ENCODE data around the gene MEGF10.

MEGF10 gene

DNA sequence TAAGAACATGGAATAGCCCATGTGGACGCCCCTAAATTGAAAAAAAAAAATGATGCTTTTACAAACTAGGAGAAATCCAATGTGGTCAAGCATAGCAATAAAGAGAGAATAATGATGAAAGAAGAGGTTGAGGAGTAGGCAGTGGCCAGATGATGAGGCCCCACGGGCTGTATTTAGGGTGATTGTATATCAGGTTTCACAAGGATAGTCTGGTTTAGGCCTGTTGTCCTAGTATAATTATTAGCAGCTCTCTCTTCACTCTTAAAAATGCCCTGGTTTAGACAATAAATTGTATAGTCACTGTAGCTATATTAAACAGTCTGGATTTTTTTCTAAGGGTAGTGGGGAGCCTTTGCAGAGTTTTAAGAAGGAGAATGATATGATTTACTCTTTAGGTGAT is 124.4 kb downstream of the MEGF10 start:
- POLR2A ChIA-PET: no interaction called here
- no peak for TF ChIP-seq NFRKB (IDR thresholded peaks at IDR 0.05)
- no peak for TF ChIP-seq FOXK2 (IDR thresholded peaks at IDR 0.05)
- TF ChIP-seq, protein P1, sequence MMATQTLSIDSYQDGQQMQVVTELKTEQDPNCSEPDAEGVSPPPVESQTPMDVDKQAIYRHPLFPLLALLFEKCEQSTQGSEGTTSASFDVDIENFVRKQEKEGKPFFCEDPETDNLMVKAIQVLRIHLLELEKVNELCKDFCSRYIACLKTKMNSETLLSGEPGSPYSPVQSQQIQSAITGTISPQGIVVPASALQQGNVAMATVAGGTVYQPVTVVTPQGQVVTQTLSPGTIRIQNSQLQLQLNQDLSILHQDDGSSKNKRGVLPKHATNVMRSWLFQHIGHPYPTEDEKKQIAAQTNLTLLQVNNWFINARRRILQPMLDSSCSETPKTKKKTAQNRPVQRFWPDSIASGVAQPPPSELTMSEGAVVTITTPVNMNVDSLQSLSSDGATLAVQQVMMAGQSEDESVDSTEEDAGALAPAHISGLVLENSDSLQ (IDR thresholded peaks at IDR 0.05): no peak
- TF ChIP-seq ELF4 (IDR thresholded peaks at IDR 0.05): no peak
- no peak for TF ChIP-seq L3MBTL2 (conservative IDR thresholded peaks at IDR 0.05)
- TF ChIP-seq ZNF384 (IDR thresholded peaks at IDR 0.05): no peak
- TF ChIP-seq BHLHE40 (IDR thresholded peaks at IDR 0.05; ENCODE audit: borderline replicate concordance): no peak
- TF ChIP-seq TARDBP (IDR thresholded peaks at IDR 0.05): no peak
- TF ChIP-seq SUZ12 (IDR thresholded peaks at IDR 0.05): no peak
- no peak for TF ChIP-seq FOXM1 (IDR thresholded peaks at IDR 0.05; ENCODE audit: borderline replicate concordance)
- no peak for DNase-seq (ENCODE audit: extremely low spot score)
- CTCF ChIA-PET: no interaction called here

GRCh38 chr5:127416906-127417305 is 126.3 kb downstream of the MEGF10 start:
- DNase-seq (ENCODE audit: extremely low spot score): no peak
- ChIA-PET CTCF (interaction anchor here (0.6 to 0.7 kb wide), 2 partner anchors 76 to 80 kb away, joined by 3 to 4 read pairs; no protein-coding TSS in a partner anchor), POLR2A (no interaction called here)
- TF ChIP-seq FOXM1 (IDR thresholded peaks at IDR 0.05; ENCODE audit: borderline replicate concordance): no peak
- TF ChIP-seq FOXA1 (IDR thresholded peaks at IDR 0.05): no peak
- no peak for TF ChIP-seq ELF4 (IDR thresholded peaks at IDR 0.05)
- no peak for TF ChIP-seq SP1 (IDR thresholded peaks at IDR 0.05)
- TF ChIP-seq, protein P1 (IDR thresholded peaks at IDR 0.05): no peak
- no peak for TF ChIP-seq HDGF (IDR thresholded peaks at IDR 0.05; ENCODE audit: borderline replicate concordance)
- TF ChIP-seq TARDBP (IDR thresholded peaks at IDR 0.05): no peak
- TF ChIP-seq CTBP1 (IDR thresholded peaks at IDR 0.05; ENCODE audit: borderline replicate concordance): no peak
- no peak for TF ChIP-seq ARNT (IDR thresholded peaks at IDR 0.05)
- no peak for TF ChIP-seq FOXK2 (IDR thresholded peaks at IDR 0.05)
- TF ChIP-seq L3MBTL2 (conservative IDR thresholded peaks at IDR 0.05): no peak
- TF ChIP-seq BHLHE40 (IDR thresholded peaks at IDR 0.05; ENCODE audit: borderline replicate concordance): no peak
- no peak for TF ChIP-seq LEF1 (IDR thresholded peaks at IDR 0.05; ENCODE audit: borderline replicate concordance)
- TF ChIP-seq NFRKB (IDR thresholded peaks at IDR 0.05): no peak
- TF ChIP-seq SUZ12 (IDR thresholded peaks at IDR 0.05): no peak

- CTCF ChIA-PET: interaction anchor here (0.7 kb wide), 1 partner anchor 81 kb away, joined by 4 read pairs; no protein-coding TSS in a partner anchor
- DNase-seq (ENCODE audit: extremely low spot score): no peak
- no peak for TF ChIP-seq LEF1 (IDR thresholded peaks at IDR 0.05; ENCODE audit: borderline replicate concordance)
- no peak for TF ChIP-seq SUZ12 (IDR thresholded peaks at IDR 0.05)
- TF ChIP-seq ZNF384 (IDR thresholded peaks at IDR 0.05): no peak
- TF ChIP-seq FOXM1 (IDR thresholded peaks at IDR 0.05; ENCODE audit: borderline replicate concordance): no peak
- no peak for TF ChIP-seq HDGF (IDR thresholded peaks at IDR 0.05; ENCODE audit: borderline replicate concordance)
- TF ChIP-seq ELF4 (IDR thresholded peaks at IDR 0.05): no peak
- no peak for TF ChIP-seq TARDBP (IDR thresholded peaks at IDR 0.05)
- no peak for TF ChIP-seq BHLHE40 (IDR thresholded peaks at IDR 0.05; ENCODE audit: borderline replicate concordance)
- no peak for TF ChIP-seq FOXK2 (IDR thresholded peaks at IDR 0.05)
- TF ChIP-seq FOXA1 (IDR thresholded peaks at IDR 0.05): no peak
- no peak for TF ChIP-seq CTBP1 (IDR thresholded peaks at IDR 0.05; ENCODE audit: borderline replicate concordance)
- TF ChIP-seq SP1 (IDR thresholded peaks at IDR 0.05): no peak
- no peak for TF ChIP-seq L3MBTL2 (conservative IDR thresholded peaks at IDR 0.05)
- no peak for TF ChIP-seq NFRKB (IDR thresholded peaks at IDR 0.05)
- POLR2A ChIA-PET: no interaction called here
Measured at GRCh38 chr5:127417528-127417927, 126.9 kb downstream of the MEGF10 start.

DNA sequence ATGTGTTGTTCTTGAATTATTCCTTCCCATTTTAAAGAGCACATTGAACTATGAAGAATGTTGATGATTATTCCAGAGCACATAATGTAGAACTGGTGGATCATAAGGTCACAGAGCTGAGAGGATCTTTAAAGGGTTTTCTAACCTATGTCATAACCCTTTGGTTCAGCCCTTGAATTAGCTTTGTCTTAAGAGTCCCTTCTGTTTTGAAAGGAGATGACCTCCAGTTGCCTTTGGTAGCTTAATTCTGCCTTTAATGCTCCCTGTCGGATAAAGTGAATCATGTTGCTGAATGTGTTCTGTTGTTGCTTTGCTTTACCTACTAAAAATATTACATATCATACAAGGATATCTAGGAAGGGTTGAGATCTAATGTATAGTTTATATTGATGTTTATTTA is 127.8 kb downstream of the MEGF10 start:
- no peak for DNase-seq (ENCODE audit: extremely low spot score)
- POLR2A ChIA-PET: no interaction called here
- CTCF ChIA-PET: no interaction called here
- TF ChIP-seq BHLHE40 (IDR thresholded peaks at IDR 0.05; ENCODE audit: borderline replicate concordance): no peak
- TF ChIP-seq L3MBTL2 (conservative IDR thresholded peaks at IDR 0.05): no peak
- TF ChIP-seq ZNF384 (IDR thresholded peaks at IDR 0.05): no peak
- TF ChIP-seq NFRKB (IDR thresholded peaks at IDR 0.05): no peak
- TF ChIP-seq, protein P1 (IDR thresholded peaks at IDR 0.05): no peak
- no peak for TF ChIP-seq FOXA1 (IDR thresholded peaks at IDR 0.05)
- no peak for TF ChIP-seq ARNT (IDR thresholded peaks at IDR 0.05)
- no peak for TF ChIP-seq LEF1 (IDR thresholded peaks at IDR 0.05; ENCODE audit: borderline replicate concordance)
- TF ChIP-seq HDGF (IDR thresholded peaks at IDR 0.05; ENCODE audit: borderline replicate concordance): no peak
- TF ChIP-seq FOXK2 (IDR thresholded peaks at IDR 0.05): no peak

- TF ChIP-seq SUZ12 (IDR thresholded peaks at IDR 0.05): no peak
- no peak for TF ChIP-seq BHLHE40 (IDR thresholded peaks at IDR 0.05; ENCODE audit: borderline replicate concordance)
- TF ChIP-seq FOXK2 (IDR thresholded peaks at IDR 0.05): no peak
- TF ChIP-seq ARNT (IDR thresholded peaks at IDR 0.05): no peak
- TF ChIP-seq ZNF384 (IDR thresholded peaks at IDR 0.05): no peak
- TF ChIP-seq LEF1 (IDR thresholded peaks at IDR 0.05; ENCODE audit: borderline replicate concordance): no peak
- no peak for TF ChIP-seq SP1 (IDR thresholded peaks at IDR 0.05)
- TF ChIP-seq FOXM1 (IDR thresholded peaks at IDR 0.05; ENCODE audit: borderline replicate concordance): no peak
- TF ChIP-seq L3MBTL2 (conservative IDR thresholded peaks at IDR 0.05): no peak
- TF ChIP-seq, protein P1 (IDR thresholded peaks at IDR 0.05): no peak
- no peak for TF ChIP-seq ELF4 (IDR thresholded peaks at IDR 0.05)
- TF ChIP-seq TARDBP (IDR thresholded peaks at IDR 0.05): no peak
- no peak for TF ChIP-seq HDGF (IDR thresholded peaks at IDR 0.05; ENCODE audit: borderline replicate concordance)
- TF ChIP-seq NFRKB (IDR thresholded peaks at IDR 0.05): no peak
- no peak for DNase-seq (ENCODE audit: extremely low spot score)
- ChIA-PET POLR2A (no interaction called here), CTCF (no interaction called here)
Measured at GRCh38 chr5:127418974-127419682, 128.5 kb downstream of the MEGF10 start.

Data from HEK293T (cell line).